Liver (tissue), 9 donors: ENCODE measurements around the gene OPN1LW. TPM values are rescaled to one million over a fixed set of nuclear protein-coding genes. Genes with fewer than 3 reads are reported as not detected.

ENCODE experiments used
- DNase-seq: peaks from one replicate; pipeline ENCODE4 v3.0.0-alpha.2; 2017; ENCODE audit warnings: low spot score
- H3K27ac ChIP-seq, 2 donors: one replicate each; pipeline ENCODE4 v1.7.0; 2013; ENCODE audit warnings: inconsistent platforms in 2 of 2, low read length in 2 of 2, control low read depth in 1 of 2, low read depth in 1 of 2, mild to moderate bottlenecking in 1 of 2
- H3K27me3 ChIP-seq, 4 donors: one replicate each; pipeline versions ENCODE4 v1.6.1 to v1.7.0; 2013; ENCODE audit warnings: low read length in 3 of 4, inconsistent platforms in 1 of 4, mild to moderate bottlenecking in 1 of 4, moderate library complexity in 1 of 4; ENCODE audit not compliant: control insufficient read depth in 4 of 4, insufficient read depth in 4 of 4
- H3K36me3 ChIP-seq, 4 donors: one replicate each; pipeline versions ENCODE4 v1.6.1 to v1.7.0; 2013; ENCODE audit warnings: low read length in 3 of 4, mild to moderate bottlenecking in 3 of 4, low read depth in 1 of 4, moderate library complexity in 1 of 4; ENCODE audit not compliant: control insufficient read depth in 4 of 4, insufficient read depth in 3 of 4
- H3K4me1 ChIP-seq, 4 donors: one replicate each; pipeline versions ENCODE4 v1.6.1 to v1.7.0; 2013; ENCODE audit warnings: low read length in 3 of 4, mild to moderate bottlenecking in 3 of 4, moderate library complexity in 1 of 4; ENCODE audit not compliant: control insufficient read depth in 4 of 4, insufficient read depth in 4 of 4
- H3K4me3 ChIP-seq, 3 donors: one replicate each; pipeline versions ENCODE4 v1.6.1 to v1.7.0; 2013; ENCODE audit warnings: low read length in 3 of 3, control low read depth in 1 of 3, low read depth in 1 of 3, mild to moderate bottlenecking in 1 of 3
- H3K9ac ChIP-seq, 2 donors: one replicate each; pipeline ENCODE4 v1.7.0; 2013; ENCODE audit warnings: low read length in 2 of 2, mild to moderate bottlenecking in 2 of 2, moderate library complexity in 2 of 2, control low read depth in 1 of 2, low read depth in 1 of 2
- H3K9me3 ChIP-seq, 4 donors: one replicate each; pipeline versions ENCODE4 v1.6.1 to v1.7.0; 2013; ENCODE audit warnings: low read length in 3 of 4; ENCODE audit not compliant: control insufficient read depth in 4 of 4
- ATF3 ChIP-seq: IDR thresholded peaks from 2 replicates; pipeline ENCODE4 v1.6.1; 2016; ENCODE audit warnings: antibody characterized with exemption
- CTCF ChIP-seq: fragments of 150-350 bp; IDR thresholded peaks from 2 replicates; pipeline ENCODE4 v1.5.1; 2017; ENCODE audit warnings: improper control_type of control experiment, low read depth, low read length; ENCODE audit not compliant: missing input control
- EGR1 ChIP-seq, 2 donors: IDR thresholded peaks; 2 replicates each; pipeline ENCODE4 v1.6.1; 2016 to 2018; ENCODE audit warnings: antibody characterized with exemption in 2 of 2, low read depth in 2 of 2
- FOXA1 ChIP-seq: IDR thresholded peaks from 2 replicates; pipeline ENCODE4 v1.6.1; 2016; ENCODE audit warnings: antibody characterized with exemption
- FOXA2 ChIP-seq: IDR thresholded peaks from 2 replicates; pipeline ENCODE4 v1.6.1; 2016; ENCODE audit warnings: antibody characterized with exemption
- GABPA ChIP-seq, 2 donors: IDR thresholded peaks in 1 of 2; conservative IDR thresholded peaks in 1 of 2; 2 replicates each; pipeline ENCODE4 v1.6.1; 2016; ENCODE audit warnings: antibody characterized with exemption in 2 of 2, mild to moderate bottlenecking in 1 of 2, moderate library complexity in 1 of 2
- HNF4A ChIP-seq, 2 donors: conservative IDR thresholded peaks; 2 replicates each; pipeline ENCODE4 v1.6.1; 2016; ENCODE audit warnings: antibody characterized with exemption in 2 of 2, mild to moderate bottlenecking in 2 of 2
- HNF4G ChIP-seq: IDR thresholded peaks from 2 replicates; pipeline ENCODE4 v1.6.1; 2016; ENCODE audit warnings: antibody characterized with exemption
- JUND ChIP-seq, 2 donors: IDR thresholded peaks; 2 replicates each; pipeline ENCODE4 v1.6.1; 2016; ENCODE audit warnings: antibody characterized with exemption in 2 of 2
- MAX ChIP-seq: IDR thresholded peaks from 2 replicates; pipeline ENCODE4 v1.6.1; 2016; ENCODE audit warnings: antibody characterized with exemption
- NR2F2 ChIP-seq: IDR thresholded peaks from 2 replicates; pipeline ENCODE4 v1.6.1; 2016; ENCODE audit warnings: antibody characterized with exemption
- RAD21 ChIP-seq, 2 donors: IDR thresholded peaks; 2 replicates each; pipeline ENCODE4 v1.6.1; 2016; ENCODE audit warnings: antibody characterized with exemption in 2 of 2, mild to moderate bottlenecking in 2 of 2
- REST ChIP-seq: IDR thresholded peaks from 2 replicates; pipeline ENCODE4 v1.6.1; 2016; ENCODE audit warnings: antibody characterized with exemption, mild to moderate bottlenecking
- RXRA ChIP-seq, 2 donors: IDR thresholded peaks; 2 replicates each; pipeline ENCODE4 v1.6.1; 2017 to 2018; ENCODE audit warnings: antibody characterized with exemption in 2 of 2, mild to moderate bottlenecking in 1 of 2
- SP1 ChIP-seq: IDR thresholded peaks from 2 replicates; pipeline ENCODE4 v1.6.1; 2018; ENCODE audit warnings: antibody characterized with exemption, mild to moderate bottlenecking
- TAF1 ChIP-seq: conservative IDR thresholded peaks from 2 replicates; pipeline ENCODE4 v1.6.1; 2016; ENCODE audit warnings: antibody characterized with exemption, mild to moderate bottlenecking
- YY1 ChIP-seq: IDR thresholded peaks from 2 replicates; pipeline ENCODE4 v1.6.1; 2016; ENCODE audit warnings: antibody characterized with exemption, mild to moderate bottlenecking
- ZBTB33 ChIP-seq: IDR thresholded peaks from 2 replicates; pipeline ENCODE4 v1.6.1; 2016; ENCODE audit warnings: antibody characterized with exemption
- WGBS: extraction: QIAGEN DNeasy Blood & Tissue Kit; methylation state at CpG from one replicate; pipeline ENCODE4 v1.1.7; 2013; 5-methylcytosine and 5-hydroxymethylcytosine counted together
- polyA plus RNA-seq, 2 donors: library from polyadenylated mRNA; stranded (reverse) in 1 of 2; unstranded in 1 of 2; fragments of 200-250 nt in 1 of 2; fragments of >200 nt in 1 of 2; fragmentation: Nextera tagmentation in 1 of 2; extraction: Ambion mirVana in 1 of 2; gene quantifications; one replicate each; pipeline versions ENCODE4 v1.2.1 to v1.2.3, GENCODE V29; 2013 to 2015
- total RNA-seq, 2 donors: library from RNA; depleted of rRNA; stranded (reverse); fragments of >200 nt; gene quantifications; one replicate each; pipeline ENCODE4 v1.2.3, GENCODE V29; 2014
- donor health status: healthy.
- donor health status: healthy.
- donor health status: healthy.
- donor health status: healthy.
- donor health status: healthy.

Gene OPN1LW
- total and polyA plus RNA-seq, 4 donors = not detected

- no peaks in the 10 kb centered on the region for H3K36me3 ChIP-seq
- 71% methylated on average over 4 of the region's 4 CpGs for WGBS
- no peak for DNase-seq
- no peaks in the 10 kb centered on the region for H3K27me3 ChIP-seq
- TF ChIP-seq RAD21 (IDR thresholded peaks at IDR 0.05) (no peak), FOXA1 (no peak), YY1 (no peak), TAF1 (no peak), SP1 (no peak), ATF3 (no peak), JUND (IDR thresholded peaks at IDR 0.05) (no peak), RXRA (IDR thresholded peaks at IDR 0.05) (no peak), CTCF (no peak), GABPA (IDR thresholded peaks at IDR 0.05 in 1 of 2, conservative IDR thresholded peaks at IDR 0.05 in 1 of 2) (no peak)
- H3K9ac ChIP-seq = no peak overlapping the region
- H3K4me1 ChIP-seq = no peaks in the 10 kb centered on the region
- H3K4me3 ChIP-seq = no peak overlapping the region
- no peaks in the 10 kb centered on the region for H3K9me3 ChIP-seq
- H3K27ac ChIP-seq = no peak overlapping the region
Measured at GRCh38 chrX:154131955-154132354, 12.1 kb upstream of the OPN1LW start.

GRCh38 chrX:154132366-154132765, 11.7 kb upstream of the OPN1LW start:
- DNase-seq = no peak
- H3K4me1 ChIP-seq = no peaks in the 10 kb centered on the region
- no peak overlapping the region for H3K27ac ChIP-seq
- no peak for TF ChIP-seq EGR1 (IDR thresholded peaks at IDR 0.05; ENCODE audit: low read depth in 2 of 2)
- TF ChIP-seq MAX = no peak
- no peak for TF ChIP-seq ZBTB33
- TF ChIP-seq SP1 = no peak
- TF ChIP-seq RAD21 (IDR thresholded peaks at IDR 0.05) = no peak
- TF ChIP-seq ATF3 = no peak
- TF ChIP-seq FOXA1 = no peak
- TF ChIP-seq REST = no peak
- TF ChIP-seq TAF1 = no peak
- TF ChIP-seq GABPA (IDR thresholded peaks at IDR 0.05 in 1 of 2, conservative IDR thresholded peaks at IDR 0.05 in 1 of 2) = no peak
- TF ChIP-seq NR2F2 = no peak
- TF ChIP-seq RXRA (IDR thresholded peaks at IDR 0.05) = no peak
- TF ChIP-seq FOXA2 = no peak
- TF ChIP-seq HNF4G = no peak
- TF ChIP-seq YY1 = no peak
- TF ChIP-seq HNF4A (conservative IDR thresholded peaks at IDR 0.05) = no peak
- 93% methylated on average over 9 of the region's 9 CpGs for WGBS
- no peak overlapping the region for H3K4me3 ChIP-seq
- no peaks in the 10 kb centered on the region for H3K36me3 ChIP-seq
- no peaks in the 10 kb centered on the region for H3K27me3 ChIP-seq
- no peaks in the 10 kb centered on the region for H3K9me3 ChIP-seq
- H3K9ac ChIP-seq = no peak overlapping the region
